Transverse colon (tissue), 4 donors: ENCODE measurements around the gene GOLGA8N. TPM values are rescaled to one million over a fixed set of nuclear protein-coding genes. Genes with fewer than 3 reads are reported as not detected.

ENCODE experiments used
- DNase-seq: peaks from one replicate; pipeline ENCODE4 v3.0.0-alpha.2; 2019
- H3K27ac ChIP-seq, 4 donors: fragments of 200-600 bp; sonication (generic); 2 replicates each; pipeline ENCODE4 v1.5.1; 2016 to 2018; ENCODE audit warnings: inconsistent platforms in 4 of 4
- H3K27me3 ChIP-seq: fragments of 200-600 bp; sonication (generic); 2 replicates; pipeline ENCODE4 v1.5.1; 2017; ENCODE audit warnings: inconsistent platforms
- H3K36me3 ChIP-seq, 4 donors: fragments of 200-600 bp; sonication (generic); 2 replicates each; pipeline ENCODE4 v1.5.1; 2017 to 2019; ENCODE audit warnings: inconsistent platforms in 4 of 4
- H3K4me1 ChIP-seq, 4 donors: fragments of 200-600 bp; sonication (generic); 2 replicates each; pipeline ENCODE4 v1.5.1; 2017 to 2020; ENCODE audit warnings: inconsistent platforms in 4 of 4
- H3K4me3 ChIP-seq, 4 donors: fragments of 200-600 bp; sonication (generic); 1 replicate in 1 of 4; 2 replicates in 3 of 4; pipeline versions ENCODE4 v1.5.1 to v1.6.1; 2017 to 2019; ENCODE audit warnings: inconsistent platforms in 4 of 4
- H3K9me3 ChIP-seq, 2 donors: fragments of 200-600 bp; sonication (generic); 2 replicates each; pipeline ENCODE4 v1.5.1; 2017 to 2019; ENCODE audit warnings: inconsistent platforms in 2 of 2
- EP300 ChIP-seq: sonication (generic); formaldehyde crosslinking; IDR thresholded peaks from one replicate; pipeline ENCODE4 v1.6.1; 2017; ENCODE audit warnings: antibody characterized with exemption, low read depth
- POLR2A ChIP-seq: fragments of 450-650 bp; IDR thresholded peaks from one replicate; pipeline ENCODE4 v1.6.1; 2016; ENCODE audit warnings: antibody characterized with exemption, mild to moderate bottlenecking, moderate library complexity
- POLR2AphosphoS5 ChIP-seq, 3 donors: sonication (generic); formaldehyde crosslinking; IDR thresholded peaks; one replicate each; pipeline ENCODE4 v1.6.1; 2016; ENCODE audit warnings: antibody characterized with exemption in 3 of 3
- WGBS, 2 donors: methylation state at CpG; one replicate each; pipeline ENCODE4 v1.1.5; 2018; ENCODE audit warnings: low coverage in 1 of 2; 5-methylcytosine and 5-hydroxymethylcytosine counted together
- in situ Hi-C, 4 donors: fragments of 200-750 bp; cut with MboI; loops; one replicate each; pipeline versions ENCODE4 v1.15.0 to v1.15.1; 2017; ENCODE audit warnings: low sequenced_read_pairs in 3 of 4, low pct_ligation_motif_present in 1 of 4, low pct_unique_long_range_greater_than_20kb in 1 of 4
- intact Hi-C: fragments of 100-400 bp; cut with DNase I; formaldehyde crosslinking; loops from one replicate; pipeline ENCODE4 v1.15.1; 2023; ENCODE audit warnings: low total_unique reads
- total RNA-seq, 4 donors: library from RNA; depleted of rRNA; stranded (reverse); fragments of >200 nt; gene quantifications; one replicate each; pipeline ENCODE4 v1.1.0, GENCODE V29; 2016
- TF ChIP-seq, protein P1 (sequence below), 5 experiments: fragments of 200-600 bp in 3 of 5; fragments of 450-650 bp in 2 of 5; sonication (generic) in 3 of 5; IDR thresholded peaks; 1 replicate in 2 of 5; 2 replicates in 3 of 5; pipeline ENCODE4 v1.5.1; 2016 to 2017; ENCODE audit warnings: antibody characterized with exemption in 5 of 5, inconsistent platforms in 3 of 5, mild to moderate bottlenecking in 2 of 5, moderate library complexity in 1 of 5

The GOLGA8N gene
- total RNA-seq, 4 donors from 2014 or later = 6.7 to 18.7 (median 9.0) TPM

- TF ChIP-seq EP300 (no peak), POLR2AphosphoS5 (IDR thresholded peaks at IDR 0.05) (no peak), POLR2A (no peak)
- TF ChIP-seq, protein P1, sequence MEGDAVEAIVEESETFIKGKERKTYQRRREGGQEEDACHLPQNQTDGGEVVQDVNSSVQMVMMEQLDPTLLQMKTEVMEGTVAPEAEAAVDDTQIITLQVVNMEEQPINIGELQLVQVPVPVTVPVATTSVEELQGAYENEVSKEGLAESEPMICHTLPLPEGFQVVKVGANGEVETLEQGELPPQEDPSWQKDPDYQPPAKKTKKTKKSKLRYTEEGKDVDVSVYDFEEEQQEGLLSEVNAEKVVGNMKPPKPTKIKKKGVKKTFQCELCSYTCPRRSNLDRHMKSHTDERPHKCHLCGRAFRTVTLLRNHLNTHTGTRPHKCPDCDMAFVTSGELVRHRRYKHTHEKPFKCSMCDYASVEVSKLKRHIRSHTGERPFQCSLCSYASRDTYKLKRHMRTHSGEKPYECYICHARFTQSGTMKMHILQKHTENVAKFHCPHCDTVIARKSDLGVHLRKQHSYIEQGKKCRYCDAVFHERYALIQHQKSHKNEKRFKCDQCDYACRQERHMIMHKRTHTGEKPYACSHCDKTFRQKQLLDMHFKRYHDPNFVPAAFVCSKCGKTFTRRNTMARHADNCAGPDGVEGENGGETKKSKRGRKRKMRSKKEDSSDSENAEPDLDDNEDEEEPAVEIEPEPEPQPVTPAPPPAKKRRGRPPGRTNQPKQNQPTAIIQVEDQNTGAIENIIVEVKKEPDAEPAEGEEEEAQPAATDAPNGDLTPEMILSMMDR (IDR thresholded peaks at IDR 0.05) = no peak
- intact Hi-C loops = no loop called here
- in situ Hi-C loops = no loop called here
- H3K27ac ChIP-seq = no peak overlapping the region
- 86 to 93% methylated on average over 8 of the region's 8 CpGs for WGBS, 2 donors
- peaks cover 0 to 2% (median 0%) of the 10 kb centered on the region in 4 donors for H3K36me3 ChIP-seq
- no peak for DNase-seq
- H3K4me3 ChIP-seq = no peak overlapping the region
- H3K27me3 ChIP-seq = peaks cover 6% of the 10 kb centered on the region
- peaks cover 0 to 8% (median 0%) of the 10 kb centered on the region in 4 donors for H3K4me1 ChIP-seq
- H3K9me3 ChIP-seq = no peaks in the 10 kb centered on the region
These were observed 43.8 kb downstream of the GOLGA8N start for GRCh38 chr15:32636908-32637567.

GRCh38 chr15:32637704-32638103 is 44.4 kb downstream of the GOLGA8N start:
- TF ChIP-seq, protein P1 (IDR thresholded peaks at IDR 0.05) = no peak
- TF ChIP-seq EP300 (no peak), POLR2A (no peak), POLR2AphosphoS5 (IDR thresholded peaks at IDR 0.05) (no peak)
- WGBS, 2 donors = 97 to 100% methylated on average over 1 of the region's 1 CpG
- DNase-seq = no peak
- peaks cover 8% of the 10 kb centered on the region for H3K27me3 ChIP-seq
- H3K27ac ChIP-seq = no peak overlapping the region
- in situ Hi-C loops (no loop called here), intact Hi-C loops (no loop called here)
- peaks cover 0 to 2% (median 0%) of the 10 kb centered on the region in 4 donors for H3K36me3 ChIP-seq
- H3K9me3 ChIP-seq = no peaks in the 10 kb centered on the region
- H3K4me1 ChIP-seq = peaks cover 0 to 10% (median 0%) of the 10 kb centered on the region in 4 donors
- no peak overlapping the region for H3K4me3 ChIP-seq

DNA sequence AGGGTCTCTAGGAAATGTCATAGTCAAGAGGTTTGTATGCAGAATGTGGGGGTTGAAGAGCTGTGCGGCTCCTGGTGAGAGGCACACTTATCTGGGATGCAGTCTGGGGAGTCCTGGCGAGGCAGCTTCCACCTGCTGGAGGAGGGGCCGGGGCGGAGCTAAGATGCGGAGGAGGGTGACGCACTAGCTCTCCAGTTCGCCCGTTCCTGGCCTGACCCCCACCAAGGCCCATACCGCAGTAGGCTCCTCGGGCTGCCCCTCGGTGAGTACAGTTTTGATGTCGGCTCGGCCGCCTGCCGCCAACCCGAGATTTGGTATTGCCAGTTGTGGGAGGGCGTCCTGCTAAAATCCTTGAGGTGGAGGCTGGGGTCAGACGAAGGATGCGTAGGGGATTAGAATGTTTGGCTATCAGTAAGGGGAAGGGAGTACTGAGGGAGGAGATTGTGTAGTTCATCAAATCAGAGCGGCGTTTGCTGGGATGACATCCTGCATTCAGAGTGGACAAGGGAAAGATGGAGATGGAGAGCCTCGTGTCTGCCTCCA is 48.3 kb downstream of the GOLGA8N start, which contains the start of gene SCG5:
TSS of gene SCG5 (plus strand) at position 194 of the 543 bp plus-strand sequence. CDS start 1,883 bp downstream, outside the sequence.
- 8 to 46% methylated on average over 11 to 22 of the region's 22 CpGs for WGBS, 2 donors
- intact Hi-C loops = no loop called here
- in situ Hi-C loops = no loop called here
- Histone ChIP-seq H3K36me3 (no peaks in the 10 kb centered on the region), H3K9me3 (no peaks in the 10 kb centered on the region), H3K4me1 (peaks cover 0 to 10% (median 0%) of the 10 kb centered on the region in 4 donors), H3K4me3 (peak within 1 kb of the TSS in 3 of 4 donors; percentile 6 to 41 (median 13)), H3K27ac (no peak within 1 kb of the TSS), H3K27me3 (peaks cover 8% of the 10 kb centered on the region)
- TF ChIP-seq, protein P1 (IDR thresholded peaks at IDR 0.05) = no peak
- TF ChIP-seq POLR2AphosphoS5 (IDR thresholded peaks at IDR 0.05) (no peak), EP300 (no peak), POLR2A (no peak)
- DNase-seq = peak; percentile 38

- no peak for DNase-seq
- WGBS, 2 donors = 40 to 51% methylated on average over 5 of the region's 5 CpGs
- no peak overlapping the region for H3K27ac ChIP-seq
- peaks cover 8% of the 10 kb centered on the region for H3K27me3 ChIP-seq
- in situ Hi-C loops = no loop called here
- TF ChIP-seq, protein P1 (IDR thresholded peaks at IDR 0.05) = no peak
- no peak for TF ChIP-seq EP300
- no peak for TF ChIP-seq POLR2AphosphoS5 (IDR thresholded peaks at IDR 0.05)
- no peak for TF ChIP-seq POLR2A
- H3K36me3 ChIP-seq = no peaks in the 10 kb centered on the region
- H3K4me1 ChIP-seq = peaks cover 0 to 10% (median 0%) of the 10 kb centered on the region in 4 donors
- H3K9me3 ChIP-seq = no peaks in the 10 kb centered on the region
- no peak overlapping the region for H3K4me3 ChIP-seq
- intact Hi-C loops = no loop called here
These were observed 49.6 kb downstream of the GOLGA8N start for GRCh38 chr15:32642667-32643435.
